ENCODE data around the gene DLEC1.

- TF ChIP-seq, protein P1, sequence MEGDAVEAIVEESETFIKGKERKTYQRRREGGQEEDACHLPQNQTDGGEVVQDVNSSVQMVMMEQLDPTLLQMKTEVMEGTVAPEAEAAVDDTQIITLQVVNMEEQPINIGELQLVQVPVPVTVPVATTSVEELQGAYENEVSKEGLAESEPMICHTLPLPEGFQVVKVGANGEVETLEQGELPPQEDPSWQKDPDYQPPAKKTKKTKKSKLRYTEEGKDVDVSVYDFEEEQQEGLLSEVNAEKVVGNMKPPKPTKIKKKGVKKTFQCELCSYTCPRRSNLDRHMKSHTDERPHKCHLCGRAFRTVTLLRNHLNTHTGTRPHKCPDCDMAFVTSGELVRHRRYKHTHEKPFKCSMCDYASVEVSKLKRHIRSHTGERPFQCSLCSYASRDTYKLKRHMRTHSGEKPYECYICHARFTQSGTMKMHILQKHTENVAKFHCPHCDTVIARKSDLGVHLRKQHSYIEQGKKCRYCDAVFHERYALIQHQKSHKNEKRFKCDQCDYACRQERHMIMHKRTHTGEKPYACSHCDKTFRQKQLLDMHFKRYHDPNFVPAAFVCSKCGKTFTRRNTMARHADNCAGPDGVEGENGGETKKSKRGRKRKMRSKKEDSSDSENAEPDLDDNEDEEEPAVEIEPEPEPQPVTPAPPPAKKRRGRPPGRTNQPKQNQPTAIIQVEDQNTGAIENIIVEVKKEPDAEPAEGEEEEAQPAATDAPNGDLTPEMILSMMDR (IDR thresholded peaks at IDR 0.05) = no peak
- TF ChIP-seq EZH2 (IDR thresholded peaks at IDR 0.05; ENCODE audit: borderline replicate concordance, insufficient read depth, low read depth, low read length, poor library complexity, severe bottlenecking) = no peak
These were observed 47.2 kb upstream of the DLEC1 start for GRCh38 chr3:37991823-37992222.

Data from B cell (primary cell).